COLO829 (cell line): ENCODE data around the gene FAM13C.

ENCODE experiments used
- DNase-seq: peaks from one replicate; pipeline ENCODE4 v3.0.0; 2012; ENCODE audit warnings: low spot score

The FAM13C gene

DNA sequence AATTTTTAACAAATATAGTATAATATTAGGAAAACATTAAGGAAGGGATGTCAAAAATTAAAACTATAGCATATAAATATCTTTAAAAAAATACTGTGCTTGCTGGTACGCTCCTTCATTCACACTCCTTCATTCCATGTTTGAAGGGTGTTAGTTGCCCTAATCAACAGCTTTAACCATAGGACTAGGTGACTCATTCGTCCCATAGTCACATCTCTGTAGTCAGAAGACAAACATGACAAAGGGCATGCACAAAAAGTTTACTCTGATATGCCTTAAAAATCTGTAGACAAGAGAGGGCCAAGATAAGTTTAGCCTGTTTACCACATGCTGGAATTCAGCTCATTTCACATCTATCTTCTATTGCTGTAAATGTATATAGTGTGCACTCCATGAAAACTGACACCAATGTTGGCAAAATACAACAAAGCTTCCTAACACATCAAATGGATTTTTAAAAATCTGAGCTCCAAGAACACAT lies 646 bp downstream of the FAM13C start:
- DNase-seq = no peak

DNA sequence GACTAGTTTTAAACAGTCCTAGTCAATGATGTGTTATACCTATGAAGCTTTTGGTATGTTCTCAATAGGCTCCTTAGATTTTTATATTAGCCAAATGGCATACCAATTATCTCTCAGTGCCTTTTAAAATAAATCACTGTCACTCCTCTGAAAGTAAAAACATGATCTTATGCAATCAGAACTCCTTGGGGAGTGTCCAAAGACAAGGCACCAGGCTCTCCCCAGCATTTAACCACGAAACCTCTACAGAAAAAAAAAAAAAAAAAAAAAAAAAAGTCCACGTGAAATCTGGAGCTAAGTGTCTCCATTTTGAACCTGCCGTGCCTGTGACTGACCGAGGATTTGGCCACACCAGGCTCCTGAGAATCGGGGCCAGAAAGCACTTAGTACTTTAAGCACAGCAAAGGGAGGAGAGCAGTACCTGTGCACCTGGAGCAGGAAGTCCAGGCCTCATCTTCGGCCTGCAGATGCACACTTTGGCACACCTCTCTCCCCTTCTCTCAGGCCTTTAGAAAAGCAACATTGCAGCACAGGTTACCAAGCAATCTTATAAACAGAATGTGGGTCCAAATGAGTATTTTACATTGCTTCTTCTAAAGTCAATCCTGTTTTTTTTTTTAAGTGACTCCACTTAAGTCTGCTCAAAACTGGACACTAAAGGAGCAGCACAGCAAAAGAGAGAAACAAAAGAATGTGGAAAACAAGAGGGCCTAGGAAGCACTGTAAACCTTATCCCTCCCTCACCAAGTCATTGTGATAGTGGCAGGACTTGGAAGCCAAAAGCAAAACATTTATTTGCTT lies 1.5 kb downstream of the FAM13C start:
- DNase-seq = no peak

DNA sequence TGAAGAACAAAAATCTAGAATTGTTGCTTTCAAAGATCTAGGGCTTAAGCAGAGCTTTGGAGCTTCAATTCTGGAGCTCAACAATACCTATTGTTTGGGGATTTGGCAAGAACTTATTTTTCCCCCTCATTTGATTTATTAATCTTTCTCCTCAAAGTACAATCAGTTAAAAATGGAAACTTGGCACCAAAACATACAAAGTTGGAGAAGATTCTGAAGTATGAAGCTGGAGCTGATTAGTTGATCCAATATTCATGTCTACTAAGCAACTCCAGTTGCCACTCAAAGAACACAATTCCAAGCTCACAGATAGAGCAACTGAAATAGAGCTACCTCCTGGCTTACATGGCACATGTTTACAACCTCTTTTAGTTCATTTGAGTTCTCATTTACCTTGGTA lies 3.8 kb downstream of the FAM13C start:
- DNase-seq = no peak

GRCh38 chr10:59354434-59354833 lies 7.9 kb downstream of the FAM13C start:
- peak; percentile 39 for DNase-seq

DNA sequence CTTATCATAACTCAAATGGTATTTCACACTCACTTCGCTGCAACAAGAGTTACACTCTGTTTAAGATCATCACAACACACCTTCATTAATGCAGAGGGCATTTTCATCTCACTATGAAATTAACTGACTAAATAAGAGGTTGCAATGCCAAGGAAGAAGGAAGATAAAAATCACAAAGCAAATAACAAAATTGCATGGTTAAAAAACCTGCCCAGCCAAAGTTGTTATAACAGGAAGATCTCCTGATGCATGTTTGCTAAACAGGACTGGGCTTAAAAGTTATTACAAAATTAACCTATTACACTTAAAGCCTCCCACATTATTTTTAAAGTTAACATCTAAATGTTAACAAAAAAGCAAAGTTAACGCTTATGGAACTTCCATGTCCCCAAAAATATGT lies 11.8 kb downstream of the FAM13C start:
- no peak for DNase-seq

DNA sequence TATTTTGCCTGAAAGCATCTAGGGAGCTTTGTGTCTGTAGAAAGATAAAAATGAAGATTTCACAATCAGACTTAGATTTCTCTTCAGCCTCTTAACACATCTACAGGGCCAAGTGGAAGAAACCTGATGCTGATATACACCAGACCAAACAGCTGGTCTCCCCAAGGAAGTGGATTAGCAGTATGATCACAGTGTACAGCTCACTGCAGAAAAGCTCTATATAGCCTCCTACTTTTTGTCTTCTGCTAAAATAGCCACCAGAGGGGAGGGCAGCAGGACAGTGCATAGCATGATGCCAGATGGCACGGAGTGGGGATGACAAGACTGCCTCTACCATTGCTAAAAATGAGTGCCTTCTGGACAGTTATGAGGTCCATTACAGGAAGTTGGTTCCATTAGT lies 16.0 kb downstream of the FAM13C start:
- DNase-seq = no peak

DNA sequence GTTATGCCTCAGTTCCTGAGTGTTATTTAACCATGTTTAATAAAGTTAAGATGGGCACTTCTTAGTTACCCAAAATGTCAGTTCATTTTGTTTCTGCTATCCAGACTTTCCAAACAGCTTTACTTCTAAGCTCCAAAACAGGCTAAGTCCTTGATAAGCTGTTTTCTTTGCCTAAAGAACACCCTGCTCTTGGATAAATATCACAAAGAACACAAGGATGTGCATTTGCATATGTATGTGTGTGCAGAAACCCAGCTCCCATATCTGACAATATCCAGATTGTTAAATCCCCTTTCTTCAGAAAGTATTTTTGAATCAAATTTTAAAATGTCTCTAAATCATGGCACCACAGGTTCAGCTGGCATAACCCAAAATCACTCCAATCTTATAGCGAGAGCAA lies 19.6 kb downstream of the FAM13C start:
- DNase-seq = no peak

- no peak for DNase-seq
Observed at GRCh38 chr10:59342000-59342399, 20.3 kb downstream of the FAM13C start.

DNA sequence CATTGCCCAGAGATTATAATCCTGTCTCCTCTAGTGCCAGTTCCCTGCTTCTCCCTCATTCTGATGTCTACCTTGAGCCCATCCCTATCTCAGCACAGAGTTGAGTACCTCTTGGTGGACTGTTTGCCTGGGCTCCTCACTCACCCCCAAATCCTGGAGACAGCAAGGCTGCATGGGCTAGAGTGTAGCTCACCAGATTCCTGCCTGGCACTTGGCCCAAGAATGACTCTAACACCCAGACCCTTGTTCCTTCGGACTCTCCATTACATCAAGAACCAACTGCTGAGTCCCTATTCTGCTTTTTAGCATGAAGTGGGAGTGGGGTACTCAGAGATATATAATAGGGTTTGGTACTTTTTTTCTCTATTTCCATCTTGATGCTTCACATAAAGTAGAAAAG lies 22.1 kb downstream of the FAM13C start:
- DNase-seq = no peak

DNA sequence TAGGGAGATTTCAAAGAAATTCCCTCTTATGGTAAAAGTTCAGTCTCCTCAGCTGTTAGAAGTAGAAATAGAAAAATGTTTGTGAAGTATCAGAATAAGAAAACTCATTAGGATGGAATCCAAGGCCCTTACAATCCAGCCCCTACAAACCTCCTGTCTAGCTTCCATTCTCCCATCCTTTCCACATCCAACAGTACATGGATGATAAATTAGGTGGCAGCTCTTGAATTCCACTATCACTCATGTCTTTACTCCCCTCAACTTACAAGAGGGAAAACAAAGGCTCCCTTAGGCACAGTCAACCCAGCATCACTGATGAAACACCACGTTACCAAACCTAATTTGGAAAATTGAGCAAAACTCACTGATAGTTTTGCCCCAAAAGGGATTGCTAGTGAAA lies 23.0 kb downstream of the FAM13C start:
- no peak for DNase-seq

GRCh38 chr10:59337201-59337652 lies 25.1 kb downstream of the FAM13C start:
- DNase-seq = no peak

- DNase-seq = no peak
Observed at GRCh38 chr10:59336632-59337031, 25.7 kb downstream of the FAM13C start.

DNA sequence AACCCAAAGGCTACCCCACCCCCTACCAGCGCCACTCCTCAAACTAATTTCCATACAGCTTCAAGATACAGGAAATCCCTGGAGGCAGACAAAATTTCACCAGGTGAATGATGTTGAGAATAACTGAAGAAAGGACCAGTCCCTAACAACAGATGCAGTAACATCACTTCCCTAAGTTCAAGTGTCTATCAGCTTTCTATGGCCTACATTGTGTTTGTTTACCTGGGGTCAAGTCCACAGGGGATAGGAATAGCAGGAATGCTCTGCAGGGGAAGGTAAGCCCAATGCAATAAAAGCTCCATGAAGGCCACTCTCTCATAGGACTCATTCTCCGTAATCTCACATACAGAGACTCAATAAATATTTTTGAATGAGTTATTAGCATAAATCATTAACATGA lies 26.9 kb downstream of the FAM13C start:
- no peak for DNase-seq

- no peak for DNase-seq
Observed at GRCh38 chr10:59333701-59334100, 28.6 kb downstream of the FAM13C start.

DNA sequence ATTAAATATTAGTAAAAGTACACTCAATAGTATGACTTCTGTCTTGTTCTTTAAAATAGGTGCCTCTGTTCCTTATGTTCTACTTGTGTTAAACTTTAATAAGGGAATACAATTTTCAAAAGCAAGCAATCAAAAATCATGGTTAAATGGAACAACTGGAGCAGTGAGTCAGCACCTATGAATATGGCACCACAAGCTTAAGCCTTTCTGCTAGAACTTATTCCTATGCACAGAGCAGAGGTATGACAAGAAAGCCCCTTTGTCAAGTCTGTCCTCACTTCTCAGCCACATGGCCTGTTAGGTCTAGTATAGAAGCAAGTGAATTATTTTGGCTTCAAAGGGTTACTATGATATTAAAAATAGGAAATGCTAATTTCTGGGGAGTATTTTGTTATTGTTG lies 29.8 kb downstream of the FAM13C start:
- DNase-seq = no peak

- DNase-seq = no peak
Observed at GRCh38 chr10:59331661-59332060, 30.7 kb downstream of the FAM13C start.

GRCh38 chr10:59325116-59325515 lies 37.2 kb downstream of the FAM13C start:
- no peak for DNase-seq

DNA sequence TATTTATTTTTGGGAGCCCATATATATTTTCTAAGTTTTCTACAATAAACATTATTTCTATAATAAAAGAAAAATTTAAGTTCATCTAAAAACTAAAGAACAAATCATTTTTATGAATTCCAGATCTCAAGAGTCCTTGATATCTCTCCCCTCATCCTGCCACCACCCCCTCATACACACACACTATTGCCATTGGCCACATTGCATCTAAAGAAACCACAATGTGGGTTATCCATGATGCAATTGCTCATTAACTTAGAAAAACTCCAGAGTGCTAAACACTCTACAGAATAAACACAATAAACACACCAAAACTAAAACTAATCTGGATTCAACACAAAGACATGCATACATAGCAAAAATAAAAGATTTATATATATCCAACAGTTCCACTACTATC lies 37.8 kb downstream of the FAM13C start:
- no peak for DNase-seq

- no peak for DNase-seq
Observed at GRCh38 chr10:59323831-59324401, 38.4 kb downstream of the FAM13C start.

GRCh38 chr10:59323036-59323459 lies 39.3 kb downstream of the FAM13C start:
- DNase-seq = no peak

DNA sequence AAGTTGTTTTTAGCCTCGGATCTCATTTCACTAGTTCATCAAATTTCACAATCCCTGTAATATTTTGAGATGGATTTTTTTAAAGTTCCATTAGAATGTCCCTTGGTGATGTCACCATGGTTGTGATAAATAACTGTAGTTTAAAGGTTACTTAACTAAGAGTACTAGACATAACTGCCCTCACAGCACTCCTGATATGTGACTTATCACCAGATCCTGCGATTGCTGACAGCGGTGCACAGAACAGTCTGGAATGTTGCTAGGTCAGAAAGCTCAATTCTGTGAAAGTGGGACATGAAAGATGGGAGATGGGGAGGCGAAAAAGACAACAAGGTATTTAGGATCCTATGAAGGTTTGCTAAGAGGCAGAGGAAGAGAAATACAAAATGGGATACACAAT lies 40.2 kb downstream of the FAM13C start:
- no peak for DNase-seq

DNA sequence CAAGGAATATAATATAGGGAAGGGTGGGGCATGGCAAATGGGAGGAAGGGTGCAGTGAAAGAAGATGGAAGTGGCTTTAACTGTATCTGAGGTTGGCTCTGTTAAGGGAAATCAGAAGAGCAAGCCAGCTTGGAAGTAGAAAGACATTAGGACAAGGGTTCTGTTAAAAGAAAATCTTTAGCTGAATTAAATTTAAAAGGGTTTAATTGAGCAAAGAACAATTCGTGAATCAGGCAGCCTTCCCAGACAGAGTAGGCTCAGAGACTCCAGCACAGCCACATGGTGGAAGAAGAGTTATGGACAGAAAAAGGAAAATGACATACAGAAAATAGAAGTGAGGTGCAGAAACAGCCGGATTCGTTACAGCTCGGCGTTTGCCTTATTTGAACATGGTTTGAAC lies 42.0 kb downstream of the FAM13C start:
- no peak for DNase-seq

- DNase-seq = no peak
Observed at GRCh38 chr10:59319854-59320253, 42.5 kb downstream of the FAM13C start.

DNA sequence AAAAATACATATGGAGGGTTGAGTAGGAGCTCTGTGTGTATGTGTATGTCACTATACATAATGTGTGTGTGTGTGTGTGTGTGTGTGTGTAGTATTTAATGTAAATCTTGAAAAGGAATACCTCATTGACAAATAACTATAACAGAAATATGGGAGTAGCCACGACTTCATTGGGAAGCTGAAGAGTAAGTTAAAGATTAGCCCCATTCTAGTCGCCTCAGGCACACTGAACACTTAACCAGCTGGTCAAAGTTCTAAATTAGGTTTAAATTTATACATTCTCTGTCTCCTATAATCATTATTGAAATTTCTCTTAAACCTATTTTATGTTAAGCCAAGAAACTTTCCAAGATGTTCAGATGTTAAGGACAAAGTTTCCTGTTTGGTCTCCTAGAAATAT lies 45.3 kb downstream of the FAM13C start:
- no peak for DNase-seq
